GM23338 (cell line): ENCODE data around the gene ABO. TPM values are rescaled to one million over a fixed set of nuclear protein-coding genes. Genes with fewer than 3 reads are reported as not detected.

Source experiments
- ATAC-seq: fragments of 200-7000 bp; cut with Tn5 transposase; 3 replicates; pipeline ENCODE4 v1.9.1; 2020
- DNase-seq: peaks from one replicate; pipeline ENCODE4 v3.0.0-alpha.2; 2015; ENCODE audit warnings: low spot score
- H2AFZ ChIP-seq: fragments of 200-600 bp; sonication (generic); 2 replicates; pipeline ENCODE4 v1.8.0; 2016; ENCODE audit warnings: antibody characterized with exemption, mild to moderate bottlenecking, moderate library complexity
- H3F3A ChIP-seq: fragments of 200-600 bp; sonication (generic); replicated peaks from 2 replicates; pipeline ENCODE4 v1.8.0; 2017; ENCODE audit warnings: antibody characterized with exemption, mixed run types, low read depth
- H3K27ac ChIP-seq: fragments of 200-600 bp; sonication (generic); 2 replicates; pipeline ENCODE4 v1.6.1; 2016; ENCODE audit warnings: low read depth
- H3K27me3 ChIP-seq: fragments of 200-600 bp; sonication (generic); 2 replicates; pipeline ENCODE4 v1.8.0; 2016; ENCODE audit warnings: mild to moderate bottlenecking, mixed run types, moderate library complexity; ENCODE audit not compliant: insufficient read depth
- H3K36me3 ChIP-seq: fragments of 200-600 bp; sonication (generic); 2 replicates; pipeline ENCODE4 v1.8.0; 2016; ENCODE audit warnings: mild to moderate bottlenecking; ENCODE audit not compliant: insufficient read depth
- H3K4me1 ChIP-seq: fragments of 200-600 bp; sonication (generic); 2 replicates; pipeline ENCODE4 v1.8.0; 2016; ENCODE audit warnings: mild to moderate bottlenecking, moderate library complexity; ENCODE audit not compliant: insufficient read depth
- H3K4me2 ChIP-seq: fragments of 200-600 bp; sonication (generic); 2 replicates; pipeline ENCODE4 v1.7.1; 2017; ENCODE audit warnings: mixed run types
- H3K4me3 ChIP-seq: fragments of 200-600 bp; sonication (generic); 2 replicates; pipeline ENCODE4 v1.6.1; 2016; ENCODE audit warnings: mixed run types
- H3K79me2 ChIP-seq: fragments of 200-600 bp; sonication (generic); replicated peaks from 2 replicates; pipeline ENCODE4 v1.8.0; 2017; ENCODE audit warnings: mild to moderate bottlenecking; ENCODE audit not compliant: insufficient read depth
- H3K9me2 ChIP-seq: fragments of 200-600 bp; sonication (generic); 2 replicates; pipeline ENCODE4 v1.8.0; 2017; ENCODE audit not compliant: insufficient read depth
- H4K20me1 ChIP-seq: fragments of 200-600 bp; sonication (generic); replicated peaks from 2 replicates; pipeline ENCODE4 v1.8.0; 2017; ENCODE audit warnings: mild to moderate bottlenecking; ENCODE audit not compliant: insufficient read depth
- H3K27ac Mint-ChIP-seq: 2 replicates; pipeline ENCODE4 v1.8.0; 2020; ENCODE audit warnings: inconsistent platforms, mild to moderate bottlenecking, moderate library complexity, mixed read lengths
- H3K27me3 Mint-ChIP-seq: 3 replicates; pipeline ENCODE4 v1.8.0; 2022; ENCODE audit warnings: low read depth, mild to moderate bottlenecking, moderate library complexity, mixed read lengths, inconsistent platforms; ENCODE audit not compliant: insufficient read depth, poor library complexity
- H3K36me3 Mint-ChIP-seq: 3 replicates; pipeline ENCODE4 v1.8.0; 2021; ENCODE audit warnings: low read depth, mild to moderate bottlenecking, inconsistent platforms, moderate library complexity, mixed read lengths
- H3K4me1 Mint-ChIP-seq: 3 replicates; pipeline ENCODE4 v1.8.0; 2020; ENCODE audit warnings: mild to moderate bottlenecking, inconsistent platforms, mixed read lengths
- H3K4me3 Mint-ChIP-seq: 3 replicates; pipeline ENCODE4 v1.8.0; 2021; ENCODE audit warnings: moderate library complexity, mild to moderate bottlenecking, inconsistent platforms, mixed read lengths
- H3K9me3 Mint-ChIP-seq: 3 replicates; pipeline ENCODE4 v1.8.0; 2020; ENCODE audit warnings: moderate library complexity, mild to moderate bottlenecking, inconsistent platforms, mixed read lengths
- CREB1 ChIP-seq: fragments of 250-450 bp; sonication (Bioruptor Pico); IDR thresholded peaks from 2 replicates; pipeline ENCODE4 v1.5.0; 2020; ENCODE audit warnings: low read depth, mild to moderate bottlenecking, moderate library complexity
- CTCF ChIP-seq, 2 experiments: fragments of 200-600 bp in 1 of 2; sonication (generic) in 1 of 2; conservative IDR thresholded peaks; 2 replicates each; pipeline versions ENCODE4 v1.5.1 to v1.6.1; 2016 to 2017; ENCODE audit warnings: antibody characterized with exemption in 2 of 2, low read depth in 2 of 2, mild to moderate bottlenecking in 2 of 2, moderate library complexity in 1 of 2
- ETS1 ChIP-seq: IDR thresholded peaks from 2 replicates; pipeline ENCODE4 v1.6.1; 2016; ENCODE audit warnings: antibody characterized with exemption
- EZH2 ChIP-seq: fragments of 200-600 bp; sonication (generic); IDR thresholded peaks from one replicate; pipeline ENCODE4 v1.8.0; 2017; ENCODE audit warnings: antibody characterized with exemption, mild to moderate bottlenecking, low read depth; ENCODE audit not compliant: unreplicated experiment
- EZH2phosphoT487 ChIP-seq: fragments of 200-600 bp; sonication (generic); IDR thresholded peaks from one replicate; pipeline ENCODE4 v1.8.1; 2018; ENCODE audit warnings: antibody characterized with exemption; ENCODE audit not compliant: unreplicated experiment
- JUNB ChIP-seq: IDR thresholded peaks from one replicate; pipeline ENCODE4 v1.6.1; 2016; ENCODE audit warnings: antibody characterized with exemption; ENCODE audit not compliant: unreplicated experiment
- NANOG ChIP-seq: IDR thresholded peaks from 2 replicates; pipeline ENCODE4 v1.6.1; 2016; ENCODE audit warnings: antibody characterized with exemption, borderline replicate concordance
- POLR2AphosphoS5 ChIP-seq: IDR thresholded peaks from 2 replicates; pipeline ENCODE4 v1.6.1; 2016; ENCODE audit warnings: antibody characterized with exemption, low read depth
- STAT1 ChIP-seq: IDR thresholded peaks from one replicate; pipeline ENCODE4 v1.6.1; 2016; ENCODE audit warnings: antibody characterized with exemption; ENCODE audit not compliant: unreplicated experiment
- ZNF331 ChIP-seq: fragments of 250-450 bp; sonication (Bioruptor Pico); IDR thresholded peaks from 2 replicates; pipeline ENCODE4 v1.5.0; 2020; ENCODE audit warnings: low read depth, mild to moderate bottlenecking, moderate library complexity
- ZNF462 ChIP-seq: fragments of 250-450 bp; sonication (Bioruptor Pico); IDR thresholded peaks from 2 replicates; pipeline ENCODE4 v1.5.0; 2020; ENCODE audit warnings: mild to moderate bottlenecking, moderate library complexity
- polyA plus RNA-seq: library from polyadenylated mRNA; unstranded; fragments of >200 nt; fragmentation: Nextera tagmentation; extraction: Ambion mirVana; gene quantifications from 2 replicates; pipeline ENCODE4 v1.2.1, GENCODE V29; 2016
- total RNA-seq: library from RNA; depleted of rRNA; stranded (reverse); fragments of >200 nt; shearing (Covaris generic); gene quantifications from 2 replicates; pipeline ENCODE4 v1.2.3, GENCODE V29; 2014

Gene ABO
- total and polyA plus RNA-seq, 2 experiments from 2014 or later, result 0.28 to 0.34 TPM

- H3K4me3 ChIP-seq, result no peak overlapping the region
- H3K36me3 ChIP-seq, result no peaks in the 10 kb centered on the region
- Mint-ChIP-seq H3K9me3 (no peaks in the 10 kb centered on the region), H3K4me3 (no peak overlapping the region), H3K36me3 (no peaks in the 10 kb centered on the region), H3K4me1 (peaks cover 9% of the 10 kb centered on the region), H3K27me3 (peaks cover 5% of the 10 kb centered on the region), H3K27ac (no peak overlapping the region)
- H3K4me2 ChIP-seq, result no peak overlapping the region
- H2AFZ ChIP-seq, result no peak overlapping the region
- no peaks in the 10 kb centered on the region for H3K9me2 ChIP-seq
- no peak for DNase-seq
- ATAC-seq, result no peak
- no peaks in the 10 kb centered on the region for H3K27me3 ChIP-seq
- no peaks in the 10 kb centered on the region for H3K79me2 ChIP-seq
- H3F3A ChIP-seq, result no peaks in the 10 kb centered on the region
- no peak overlapping the region for H3K27ac ChIP-seq
- TF ChIP-seq NANOG (no peak), CREB1 (CRISPR knock-in tag) (no peak), JUNB (no peak), POLR2AphosphoS5 (no peak), ZNF462 (no peak), EZH2 (no peak), ETS1 (no peak), ZNF331 (CRISPR knock-in tag) (no peak), STAT1 (no peak), EZH2phosphoT487 (no peak), CTCF (conservative IDR thresholded peaks at IDR 0.05; ENCODE audit: low read depth in 2 of 2) (no peak)
- H4K20me1 ChIP-seq, result no peaks in the 10 kb centered on the region
- H3K4me1 ChIP-seq, result no peaks in the 10 kb centered on the region; the same call in 1 of the 2 replicates
Measured at GRCh38 chr9:133246991-133247390, 28.0 kb downstream of the ABO start.
